Ovary (tissue), 9 donors: Measurements from ENCODE around the gene SPINT2. TPM values are rescaled to one million over a fixed set of nuclear protein-coding genes. Genes with fewer than 3 reads are reported as not detected.
A peak's percentile ranks its signal among the peaks of the same experiment; 100 is the strongest.

Experiments used
- DNase-seq, 5 donors: peaks; one replicate each; pipeline ENCODE4 v3.0.0-alpha.2; 2019 to 2020
- H3K27ac ChIP-seq, 2 donors: fragments of 200-600 bp; one replicate each; pipeline versions ENCODE4 v1.5.1 to v1.8.0; 2019 to 2022
- H3K27me3 ChIP-seq: fragments of 200-600 bp; one replicate; pipeline ENCODE4 v1.8.0; 2022
- H3K36me3 ChIP-seq: fragments of 200-600 bp; sonication (generic); one replicate; pipeline ENCODE4 v1.5.1; 2019
- H3K4me1 ChIP-seq: one replicate; pipeline ENCODE4 v1.8.1; 2013; ENCODE audit warnings: mild to moderate bottlenecking, moderate library complexity; ENCODE audit not compliant: insufficient read depth
- H3K4me3 ChIP-seq: fragments of 200-600 bp; sonication (generic); one replicate; pipeline ENCODE4 v1.5.1; 2017
- H3K9me3 ChIP-seq, 2 donors: fragments of 200-600 bp in 1 of 2; sonication (generic) in 1 of 2; one replicate each; pipeline versions ENCODE4 v1.5.1 to v1.8.1; 2013 to 2019; ENCODE audit warnings: mild to moderate bottlenecking in 1 of 2, moderate library complexity in 1 of 2
- CTCF ChIP-seq, 3 donors: fragments of 450-650 bp in 2 of 3; fragments of 200-600 bp in 1 of 3; IDR thresholded peaks; one replicate each; pipeline versions ENCODE4 v1.5.1 to v1.8.0; 2016 to 2022; ENCODE audit warnings: antibody characterized with exemption in 3 of 3, mild to moderate bottlenecking in 1 of 3
- EP300 ChIP-seq: sonication (generic); formaldehyde crosslinking; IDR thresholded peaks from one replicate; pipeline ENCODE4 v1.6.1; 2017; ENCODE audit warnings: antibody characterized with exemption
- POLR2A ChIP-seq: fragments of 450-650 bp; IDR thresholded peaks from one replicate; pipeline ENCODE4 v1.6.1; 2017; ENCODE audit warnings: antibody characterized with exemption, mild to moderate bottlenecking, moderate library complexity
- WGBS, 3 donors: extraction: QIAGEN DNeasy Blood & Tissue Kit in 1 of 3; methylation state at CpG; one replicate each; pipeline versions ENCODE4 v1.1.5 to v1.1.7; 2013 to 2017; 5-methylcytosine and 5-hydroxymethylcytosine counted together
- intact Hi-C, 4 donors: fragments of 100-400 bp; cut with DNase I; formaldehyde crosslinking; loops; one replicate each; pipeline versions ENCODE4 v1.11.0 to v1.15.1; 2022 to 2023
- polyA plus RNA-seq, 2 donors: library from polyadenylated mRNA; stranded (reverse); fragments of 200-250 nt in 1 of 2; fragments of 350-450 nt in 1 of 2; fragmentation: Illumina TruSeq in 1 of 2; extraction: RNeasy Lipid Tissue Mini Kit (QIAGEN cat#74804) in 1 of 2; gene quantifications; one replicate each; pipeline ENCODE4 v1.2.3, GENCODE V29; 2013 to 2014
- total RNA-seq, 7 donors: library from RNA; depleted of rRNA in 2 of 7; stranded (reverse); fragments of >200 nt in 2 of 7; fragmentation: NEBNext Ultra II Directional in 3 of 7; extraction: Animal tissue kit (Norgen Biotek cat#: 25700) in 3 of 7; gene quantifications; one replicate each; pipeline versions ENCODE4 v1.1.0 to v1.2.4, GENCODE V29; 2016 to 2023
- donor health status: DM: no; HTN: no; CAD: no; lungs with moderate emphysema.
- donor health status: DM: no; HTN: no; CAD: no.
- donor health status: Bipolar disorder and iron deficiency.
- donor health status: DM: yes; HTN: yes; CAD: no.
- donor health status: DM: no; HTN: no; CAD: no.
- donor health status: DM: yes; HTN: yes; CAD: no.

Gene SPINT2
- total and polyA plus RNA-seq, 9 donors, result 71.5 to 556 (median 117) TPM

GRCh38 chr19:38262585-38263268 is 1.6 kb upstream of the SPINT2 start:
- no peaks in the 10 kb centered on the region for H3K27me3 ChIP-seq
- 93 to 98% (median 95%) methylated on average over 7 of the region's 7 CpGs for WGBS, 3 donors
- intact Hi-C loops, result no loop called here

GRCh38 chr19:38263689-38264485 is 486 bp upstream of the SPINT2 start:
- DNase-seq, result peak in 3 of 5 donors; percentile 59 to 70 (median 61)
- WGBS, 3 donors, result 8 to 20% (median 12%) methylated on average over 18 to 34 of the region's 34 CpGs
- H3K4me1 ChIP-seq, result peaks cover 7% of the 10 kb centered on the region
- H3K36me3 ChIP-seq, result no peaks in the 10 kb centered on the region
- intact Hi-C loops, result no loop called here
- peak overlapping the region; percentile 93 to 95 for H3K27ac ChIP-seq
- no peaks in the 10 kb centered on the region for H3K27me3 ChIP-seq
- TF ChIP-seq POLR2A (no peak), CTCF (IDR thresholded peaks at IDR 0.05) (no peak), EP300 (no peak)
- peak overlapping the region; percentile 44 for H3K4me3 ChIP-seq
- H3K9me3 ChIP-seq, result no peaks in the 10 kb centered on the region

More at GRCh38 chr19:38262585-38263268, 1.6 kb upstream of the SPINT2 start:
- DNase-seq, result no peak
- no peak overlapping the region for H3K4me3 ChIP-seq
- H3K4me1 ChIP-seq, result peaks cover 7% of the 10 kb centered on the region
- H3K27ac ChIP-seq, result no peak overlapping the region
- no peaks in the 10 kb centered on the region for H3K9me3 ChIP-seq
- TF ChIP-seq CTCF (IDR thresholded peaks at IDR 0.05), result no peak
- no peak for TF ChIP-seq EP300
- no peak for TF ChIP-seq POLR2A
- H3K36me3 ChIP-seq, result no peaks in the 10 kb centered on the region

- TF ChIP-seq POLR2A, result no peak
- no peak for TF ChIP-seq CTCF (IDR thresholded peaks at IDR 0.05)
- no peak for TF ChIP-seq EP300
- DNase-seq, result peak in 1 of 5 donors; percentile 33
- WGBS, 3 donors, result 57 to 65% (median 62%) methylated on average over 14 of the region's 14 CpGs
- intact Hi-C loops, result no loop called here
- Histone ChIP-seq H3K27ac (peak overlapping the region; percentile 93 to 95), H3K27me3 (no peaks in the 10 kb centered on the region), H3K9me3 (no peaks in the 10 kb centered on the region), H3K4me1 (peaks cover 7% of the 10 kb centered on the region), H3K4me3 (peak overlapping the region; percentile 44), H3K36me3 (no peaks in the 10 kb centered on the region)
These were observed 964 bp downstream of the SPINT2 start for GRCh38 chr19:38265213-38265861.

- 88 to 93% (median 91%) methylated on average over 12 of the region's 12 CpGs for WGBS, 3 donors
- peaks cover 7% of the 10 kb centered on the region for H3K4me1 ChIP-seq
- DNase-seq, result no peak
- H3K36me3 ChIP-seq, result no peaks in the 10 kb centered on the region
- no peak overlapping the region for H3K4me3 ChIP-seq
- no peaks in the 10 kb centered on the region for H3K9me3 ChIP-seq
- H3K27me3 ChIP-seq, result no peaks in the 10 kb centered on the region
- TF ChIP-seq EP300, result no peak
- TF ChIP-seq CTCF (IDR thresholded peaks at IDR 0.05), result no peak
- no peak for TF ChIP-seq POLR2A
- intact Hi-C loops, result no loop called here
- peak overlapping the region in 1 of 2 donors; percentile 93 for H3K27ac ChIP-seq
These were observed 1.6 kb downstream of the SPINT2 start for GRCh38 chr19:38265921-38266429.
